LoVo (cell line): Measurements from ENCODE around the gene OXER1.

Experiments
- DNase-seq: peaks from one replicate; pipeline ENCODE4 v3.0.0-alpha.2; 2016; ENCODE audit warnings: low spot score

Gene OXER1

GRCh38 chr2:42769583-42770287 lies 5.8 kb upstream of the OXER1 start:
- DNase-seq = no peak

GRCh38 chr2:42768706-42769256 lies 4.8 kb upstream of the OXER1 start:
- no peak for DNase-seq

- no peak for DNase-seq
Measured at GRCh38 chr2:42767899-42768705, 4.2 kb upstream of the OXER1 start.

GRCh38 chr2:42767080-42767898 lies 3.4 kb upstream of the OXER1 start:
- no peak for DNase-seq

GRCh38 chr2:42765686-42766085 lies 1.8 kb upstream of the OXER1 start:
- no peak for DNase-seq

- no peak for DNase-seq
Measured at GRCh38 chr2:42764901-42765300, 966 bp upstream of the OXER1 start.

- no peak for DNase-seq
Measured at GRCh38 chr2:42762823-42763804, 821 bp downstream of the OXER1 start.

- DNase-seq = no peak
Measured at GRCh38 chr2:42762155-42762554, 1.8 kb downstream of the OXER1 start.

- peak; percentile 3 for DNase-seq
Measured at GRCh38 chr2:42761554-42761953, 2.4 kb downstream of the OXER1 start.

- no peak for DNase-seq
Measured at GRCh38 chr2:42758751-42759150, 5.2 kb downstream of the OXER1 start.

- DNase-seq = no peak
Measured at GRCh38 chr2:42757981-42758740, 5.8 kb downstream of the OXER1 start.

GRCh38 chr2:42756966-42757513 lies 6.9 kb downstream of the OXER1 start:
- DNase-seq = no peak

GRCh38 chr2:42756150-42756775 lies 7.7 kb downstream of the OXER1 start:
- no peak for DNase-seq

GRCh38 chr2:42755191-42755880 lies 8.6 kb downstream of the OXER1 start:
- no peak for DNase-seq

- DNase-seq = no peak
Measured at GRCh38 chr2:42754776-42755140, 9.2 kb downstream of the OXER1 start.

GRCh38 chr2:42754021-42754775 lies 9.7 kb downstream of the OXER1 start:
- no peak for DNase-seq

- DNase-seq = no peak
Measured at GRCh38 chr2:42752816-42753813, 10.8 kb downstream of the OXER1 start.
